GM12892 (cell line): ENCODE results near the gene EFNA3.

Experiments used
- POLR2A ChIP-seq: IDR thresholded peaks from 2 replicates; pipeline ENCODE4 v1.6.1; 2011; ENCODE audit warnings: low read depth, low read length, control low read depth
- TAF1 ChIP-seq: IDR thresholded peaks from 2 replicates; pipeline ENCODE4 v1.6.1; 2011; ENCODE audit warnings: low read depth, mild to moderate bottlenecking, control low read depth, low read length, borderline replicate concordance

DNA sequence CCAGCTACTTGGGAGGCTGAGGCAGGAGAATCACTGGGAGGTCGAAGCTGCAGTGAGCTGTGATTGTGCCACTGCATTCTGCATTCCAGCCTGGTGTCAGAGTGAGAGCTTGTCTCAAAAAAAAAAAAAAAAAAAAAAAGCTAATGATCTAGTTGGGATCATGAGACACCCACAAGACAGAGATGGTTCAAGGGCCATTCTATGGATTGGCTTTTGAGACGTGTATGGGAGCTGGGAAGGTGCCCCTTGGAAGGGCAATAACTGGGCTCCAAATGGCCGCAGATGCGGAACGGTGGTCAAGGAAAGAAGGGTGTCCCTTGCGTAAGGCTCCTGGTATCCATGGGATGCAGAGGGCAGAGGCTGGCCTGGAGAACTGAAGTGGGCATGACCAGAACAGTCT lies 34.3 kb upstream of the EFNA3 start:
- TF ChIP-seq TAF1 (no peak), POLR2A (no peak)
